Upper lobe of right lung (tissue), 1 donor: ENCODE data around the gene OR6X1. TPM values are rescaled to one million over a fixed set of nuclear protein-coding genes. Genes with fewer than 3 reads are reported as not detected.

Source experiments
- ATAC-seq: fragments of 200-7000 bp; cut with Tn5 transposase; one replicate; pipeline ENCODE4 v1.9.1; 2020; ENCODE audit warnings: mild to moderate bottlenecking, moderate library complexity
- DNase-seq: peaks from one replicate; pipeline ENCODE4 v3.0.0-alpha.2; 2020
- H3K27ac ChIP-seq: fragments of 200-600 bp; one replicate; pipeline ENCODE4 v1.8.0; 2022
- H3K27me3 ChIP-seq: fragments of 200-600 bp; one replicate; pipeline ENCODE4 v1.8.0; 2022; ENCODE audit warnings: mild to moderate bottlenecking
- H3K36me3 ChIP-seq: fragments of 200-600 bp; one replicate; pipeline ENCODE4 v1.8.0; 2022
- H3K4me1 ChIP-seq: fragments of 200-600 bp; one replicate; pipeline ENCODE4 v1.8.0; 2022
- H3K4me3 ChIP-seq: fragments of 200-600 bp; one replicate; pipeline ENCODE4 v1.8.0; 2022; ENCODE audit warnings: mild to moderate bottlenecking
- H3K9me3 ChIP-seq: fragments of 200-600 bp; one replicate; pipeline ENCODE4 v1.8.0; 2022
- CTCF ChIP-seq: fragments of 200-600 bp; IDR thresholded peaks from one replicate; pipeline ENCODE4 v1.8.0; 2022; ENCODE audit warnings: antibody characterized with exemption
- intact Hi-C: fragments of 100-400 bp; cut with DNase I; formaldehyde crosslinking; loops from one replicate; pipeline ENCODE4 v1.11.0; 2022
- total RNA-seq: library from RNA; stranded (reverse); fragmentation: NEBNext Ultra II Directional; extraction: Animal tissue kit (Norgen Biotek cat#: 25700); gene quantifications from one replicate; pipeline ENCODE4 v1.2.1, GENCODE V29; 2021
- donor health status: DM: no; HTN: yes; CAD: no; lungs with severe emphysema.

OR6X1 gene
- total RNA-seq, 1 donor from 2014 or later = not detected

GRCh38 chr11:123707606-123708205, 46.6 kb downstream of the OR6X1 start:
- no peaks in the 10 kb centered on the region for H3K9me3 ChIP-seq
- peaks cover 8% of the 10 kb centered on the region for H3K27me3 ChIP-seq
- ATAC-seq (peak; percentile 61), DNase-seq (no peak)
- H3K4me1 ChIP-seq = no peaks in the 10 kb centered on the region
- no peak overlapping the region for H3K27ac ChIP-seq
- no peak overlapping the region for H3K4me3 ChIP-seq
- intact Hi-C loops = no loop called here
- no peaks in the 10 kb centered on the region for H3K36me3 ChIP-seq
- peak; percentile 72 for TF ChIP-seq CTCF

- Histone ChIP-seq H3K27ac (no peak overlapping the region), H3K27me3 (peaks cover 8% of the 10 kb centered on the region), H3K36me3 (no peaks in the 10 kb centered on the region), H3K4me3 (no peak overlapping the region), H3K9me3 (no peaks in the 10 kb centered on the region), H3K4me1 (no peaks in the 10 kb centered on the region)
- DNase-seq = no peak
- TF ChIP-seq CTCF = no peak
- no peak for ATAC-seq
- intact Hi-C loops = no loop called here
Observed at GRCh38 chr11:123707206-123707605, 47.1 kb downstream of the OR6X1 start.

- Histone ChIP-seq H3K27ac (no peak overlapping the region), H3K36me3 (no peaks in the 10 kb centered on the region), H3K4me3 (no peak overlapping the region), H3K4me1 (no peaks in the 10 kb centered on the region), H3K27me3 (peaks cover 3% of the 10 kb centered on the region), H3K9me3 (no peaks in the 10 kb centered on the region)
- intact Hi-C loops = no loop called here
- no peak for ATAC-seq
- no peak for TF ChIP-seq CTCF
- no peak for DNase-seq
Observed at GRCh38 chr11:123704341-123704740, 50.0 kb downstream of the OR6X1 start.

Other genes with a start within 250 kb of the OR6X1 start
- gene SCN3B, start 99.9 kb downstream of the OR6X1 start, total RNA-seq = 3.2 TPM
- gene ZNF202, start 12.9 kb downstream of the OR6X1 start, total RNA-seq = 9.6 TPM
- gene OR6M1, start 51.8 kb upstream of the OR6X1 start, total RNA-seq = not detected
- not detected for gene TMEM225, start 131.2 kb upstream of the OR6X1 start, total RNA-seq
- gene OR8D4, start 147.6 kb upstream of the OR6X1 start, total RNA-seq = not detected
- not detected for gene OR4D5, start 185.1 kb upstream of the OR6X1 start, total RNA-seq
- not detected for gene OR6T1, start 189.3 kb upstream of the OR6X1 start, total RNA-seq
- not detected for gene OR10S1, start 223.3 kb upstream of the OR6X1 start, total RNA-seq
- gene OR10G6, start 240.6 kb upstream of the OR6X1 start, total RNA-seq = not detected